HepG2 (cell line): ENCODE data around the gene NAGS. TPM values are rescaled to one million over a fixed set of nuclear protein-coding genes. Genes with fewer than 3 reads are reported as not detected.

ENCODE experiments used
- ATAC-seq: fragments of 200-7000 bp; cut with Tn5 transposase; 3 replicates; pipeline ENCODE4 v1.9.1; 2020; ENCODE audit warnings: mild to moderate bottlenecking, moderate library complexity
- BruUV-seq: library from RNA; stranded (reverse); fragments of 400-500 nt; replicated peaks from 2 replicates; lab custom pipeline; 2021; lab: Mats Ljungman, UMichigan
- CTCF ChIA-PET: fragments of 300-600 bp; formaldehyde crosslinking; extraction: SDS; loops from one replicate; lab custom pipeline; 2021; ENCODE audit warnings: low total read pairs, inconsistent platforms, low intra/inter-chr PET ratio; lab: Yijun Ruan, JAX
- POLR2A ChIA-PET: fragments of 350-600 bp; sonication (Branson Sonifier 250); formaldehyde crosslinking; loops from one replicate; lab custom pipeline; 2020; ENCODE audit warnings: antibody characterized with exemption, inconsistent platforms; lab: Yijun Ruan, JAX
- DNase-seq: peaks from one replicate; pipeline ENCODE4 v3.0.0-alpha.2; 2015; ENCODE audit warnings: low spot score
- FAIRE-seq: peaks from 3 replicates; lab custom pipeline; 2011; peaks lifted over from hg19 to GRCh38; lab: Jason Lieb, UNC
- H2AFZ ChIP-seq: one replicate; pipeline ENCODE4 v1.6.1; 2011; ENCODE audit warnings: low read length, inconsistent platforms
- H3K27ac ChIP-seq: fragments of 300-600 bp; 3 replicates; pipeline ENCODE4 v1.8.0; 2011; ENCODE audit warnings: mixed run types, mild to moderate bottlenecking, mixed read lengths, low read length, inconsistent platforms; ENCODE audit not compliant: insufficient read depth; ENCODE audit errors: extremely low read length
- H3K27me3 ChIP-seq, 2 experiments: fragments of 200-600 bp in 1 of 2; 2 replicates in 1 of 2; 3 replicates in 1 of 2; pipeline versions ENCODE4 v1.6.0 to v1.8.0; 2011; ENCODE audit warnings: low read length in 2 of 2, mild to moderate bottlenecking in 2 of 2, moderate library complexity in 2 of 2, inconsistent platforms in 1 of 2; ENCODE audit not compliant: insufficient read depth in 2 of 2, control insufficient read depth in 1 of 2
- H3K36me3 ChIP-seq, 2 experiments: fragments of 200-600 bp in 1 of 2; replicated peaks in 1 of 2; 2 replicates in 1 of 2; 3 replicates in 1 of 2; pipeline versions ENCODE4 v1.5.1 to v1.8.0; 2011; ENCODE audit warnings: low read length in 2 of 2, inconsistent platforms in 1 of 2; ENCODE audit not compliant: insufficient read depth in 2 of 2, control insufficient read depth in 1 of 2
- H3K4me1 ChIP-seq: 2 replicates; pipeline ENCODE4 v1.5.1; 2012; ENCODE audit warnings: low read length, inconsistent platforms; ENCODE audit not compliant: insufficient read depth
- H3K4me2 ChIP-seq: 2 replicates; pipeline ENCODE4 v1.6.0; 2011; ENCODE audit warnings: low read depth, low read length, inconsistent platforms
- H3K4me3 ChIP-seq, 3 experiments: fragments of 200-600 bp in 1 of 3; sonication (generic), shearing (Covaris generic) in 1 of 3; replicated peaks in 1 of 3; 2 replicates each; pipeline ENCODE4 v1.5.1; 2011 to 2016; ENCODE audit warnings: low read length in 3 of 3, inconsistent platforms in 2 of 3, low read depth in 2 of 3, mild to moderate bottlenecking in 2 of 3, control low read depth in 1 of 3, mixed read lengths in 1 of 3; ENCODE audit not compliant: insufficient read depth in 1 of 3
- H3K79me2 ChIP-seq: one replicate; pipeline ENCODE4 v1.6.1; 2011; ENCODE audit warnings: low read length, inconsistent platforms; ENCODE audit not compliant: insufficient read depth
- H3K9ac ChIP-seq: 2 replicates; pipeline ENCODE4 v1.6.0; 2011; ENCODE audit warnings: mild to moderate bottlenecking, low read depth, low read length, inconsistent platforms; ENCODE audit not compliant: insufficient read depth
- H3K9me3 ChIP-seq: 2 replicates; pipeline ENCODE4 v1.5.1; 2012; ENCODE audit warnings: mild to moderate bottlenecking, low read length
- H4K20me1 ChIP-seq: 2 replicates; pipeline ENCODE4 v1.6.0; 2011; ENCODE audit warnings: inconsistent platforms, mild to moderate bottlenecking, low read length, moderate library complexity; ENCODE audit not compliant: insufficient read depth
- FOXP1 ChIP-seq, 2 experiments: fragments of 450-650 bp in 1 of 2; IDR thresholded peaks; 2 replicates each; pipeline ENCODE4 v1.6.1; 2017 to 2018; ENCODE audit warnings: antibody characterized with exemption in 1 of 2
- HIC2 ChIP-seq: sonication (generic); formaldehyde crosslinking; IDR thresholded peaks from 2 replicates; pipeline ENCODE4 v1.9.0; 2022; ENCODE audit warnings: low read depth, missing genetic modification reagents
- HNF1B ChIP-seq: sonication (generic); formaldehyde crosslinking; IDR thresholded peaks from 2 replicates; pipeline ENCODE4 v1.5.1; 2020; ENCODE audit warnings: mild to moderate bottlenecking, moderate library complexity, missing genetic modification reagents
- PHF5A ChIP-seq: IDR thresholded peaks from one replicate; pipeline ENCODE4 v1.6.1; 2018; ENCODE audit warnings: low read depth, missing genetic modification reagents; ENCODE audit not compliant: unreplicated experiment
- SNAPC2 ChIP-seq: sonication (generic); formaldehyde crosslinking; IDR thresholded peaks from 2 replicates; pipeline ENCODE4 v1.8.1; 2022; ENCODE audit warnings: mild to moderate bottlenecking, missing genetic modification reagents
- ZFP36L1 ChIP-seq: sonication (generic); formaldehyde crosslinking; IDR thresholded peaks from 2 replicates; pipeline ENCODE4 v1.8.0; 2022; ENCODE audit warnings: mild to moderate bottlenecking, missing genetic modification reagents, moderate library complexity
- ZNF296 ChIP-seq: sonication (generic); formaldehyde crosslinking; conservative IDR thresholded peaks from 2 replicates; pipeline ENCODE4 v1.5.0; 2020; ENCODE audit warnings: mild to moderate bottlenecking, missing genetic modification reagents
- ZNF382 ChIP-seq: sonication (generic); formaldehyde crosslinking; IDR thresholded peaks from 2 replicates; pipeline ENCODE4 v1.5.0; 2020; ENCODE audit warnings: missing genetic modification reagents, mild to moderate bottlenecking, borderline replicate concordance
- ZNF552 ChIP-seq: sonication (generic); formaldehyde crosslinking; IDR thresholded peaks from 2 replicates; pipeline ENCODE4 v1.9.0; 2022; ENCODE audit warnings: missing genetic modification reagents, mild to moderate bottlenecking, borderline replicate concordance
- ZNF790 ChIP-seq: sonication (generic); formaldehyde crosslinking; IDR thresholded peaks from 2 replicates; pipeline ENCODE4 v1.8.0; 2022; ENCODE audit warnings: missing genetic modification reagents, mild to moderate bottlenecking, borderline replicate concordance
- WGBS: methylation state at CpG from one replicate; pipeline ENCODE4 v1.1.6; 2017; ENCODE audit warnings: low lambda C conversion rate; 5-methylcytosine and 5-hydroxymethylcytosine counted together
- in situ Hi-C: cut with HindIII; loops from 2 replicates; pipeline ENCODE4 v1.10.0; 2017; ENCODE audit warnings: low pct_unique_long_range_greater_than_20kb; ENCODE audit not compliant: extremely low pct_ligation_motif_present
- intact Hi-C: fragments of 100-400 bp; cut with micrococcal nuclease; formaldehyde crosslinking; loops from one replicate; pipeline ENCODE4 v1.10.0; 2022; ENCODE audit not compliant: unreplicated experiment
- polyA plus RNA-seq, 8 experiments: library from polyadenylated mRNA; depleted of rRNA in 3 of 8; stranded (reverse) in 7 of 8; unstranded in 1 of 8; fragments of >200 nt; fragmentation: Illumina TruSeq in 4 of 8; extraction: Trizol in 4 of 8; gene quantifications; 2 replicates each; pipeline versions ENCODE4 v1.2.1 to v1.2.3, GENCODE V29; 2011 to 2016; ENCODE audit warnings: low read depth in 4 of 8, missing spikeins in 1 of 8, mixed read lengths in 1 of 8; ENCODE audit not compliant: insufficient read depth in 1 of 8
- total RNA-seq, 5 experiments: library from RNA; depleted of rRNA; stranded (reverse); fragments of >200 nt; fragmentation: Illumina TruSeq; extraction: Trizol; gene quantifications; 2 replicates each; pipeline ENCODE4 v1.2.3, GENCODE V29; 2016; ENCODE audit warnings: low read depth in 1 of 5

Gene NAGS
- total and polyA plus RNA-seq, 2 of the 13 experiments (the other 11 are each of a cell fraction or from before 2014, with no cell fraction given) = 4.3 to 5.1 TPM

GRCh38 chr17:43983196-43983514, 21.3 kb upstream of the NAGS start:
- TF ChIP-seq PHF5A (no peak), SNAPC2 (CRISPR knock-in tag) (0 out of 2 replicates have a peak, but pooled peaks have one; percentile 14), FOXP1 (IDR thresholded peaks at IDR 0.05) (no peak), FOXP1 (CRISPR knock-in tag; IDR thresholded peaks at IDR 0.05) (0 out of 2 replicates have a peak, but pooled peaks have one; percentile 12), ZNF790 (peak; percentile 18; the same call in 1 of the 2 replicates), ZFP36L1 (CRISPR knock-in tag) (no peak), ZNF296 (CRISPR knock-in tag) (0 out of 2 replicates have a peak, but pooled peaks have one; percentile 0)
- ChIA-PET CTCF (interaction anchor here (1.1 kb wide), 1 partner anchor 39 kb away, joined by 4 read pairs; no protein-coding TSS in a partner anchor), POLR2A (interaction anchor here (1.2 to 2.2 kb wide), 3 partner anchors 9 to 19 kb away, joined by 5 to 15 read pairs (median 5); no protein-coding TSS in a partner anchor)
- no TSS peak for BruUV-seq
- Histone ChIP-seq H3K4me2 (peak overlapping the region; percentile 86), H3K9me3 (no peaks in the 10 kb centered on the region), H3K27ac (no peak overlapping the region), H3K9ac (peak overlapping the region; percentile 1; the same call in 1 of the 2 replicates), H3K36me3 (no peaks in the 10 kb centered on the region), H4K20me1 (no peaks in the 10 kb centered on the region), H2AFZ (no peak overlapping the region), H3K4me3 (peak overlapping the region in 2 of 3 experiments; percentile 51 to 72; a peak in 2 of 6 replicates), H3K4me1 (peaks cover 23% of the 10 kb centered on the region), H3K79me2 (no peaks in the 10 kb centered on the region), H3K27me3 (peaks cover 8 to 80% of the 10 kb centered on the region in 2 experiments)
- FAIRE-seq = no peak
- in situ Hi-C loops = no loop called here
- DNase-seq = no peak
- intact Hi-C loops = no loop called here
- ATAC-seq = no peak
- 6% methylated on average over 5 of the region's 5 CpGs for WGBS

- Histone ChIP-seq H3K9ac (peak overlapping the region; percentile 42; the same call in 1 of the 2 replicates), H3K36me3 (no peaks in the 10 kb centered on the region), H3K27me3 (peaks cover 6 to 79% of the 10 kb centered on the region in 2 experiments), H3K4me3 (peak overlapping the region; percentile 41 to 72 (median 51)), H2AFZ (no peak overlapping the region), H3K27ac (no peak overlapping the region), H4K20me1 (no peaks in the 10 kb centered on the region), H3K9me3 (no peaks in the 10 kb centered on the region), H3K4me2 (peak overlapping the region; percentile 86), H3K79me2 (no peaks in the 10 kb centered on the region), H3K4me1 (peaks cover 23% of the 10 kb centered on the region)
- 2% methylated on average over 20 of the region's 78 CpGs for WGBS
- intact Hi-C loops (no loop called here), in situ Hi-C loops (no loop called here)
- no TSS peak for BruUV-seq
- peak; percentile 67 for DNase-seq
- peak; percentile 93 for ATAC-seq
- no peak for FAIRE-seq
- CTCF ChIA-PET = interaction anchor here (1.1 kb wide), 1 partner anchor 40 kb away, joined by 4 read pairs; no protein-coding TSS in a partner anchor
- POLR2A ChIA-PET = interaction anchor here (1.2 to 2.2 kb wide), 3 partner anchors 10 to 18 kb away, joined by 5 to 15 read pairs (median 5); no protein-coding TSS in a partner anchor
- TF ChIP-seq ZNF382 (CRISPR knock-in tag) = no peak
- TF ChIP-seq HNF1B (CRISPR knock-in tag) = peak; percentile 91
- TF ChIP-seq ZNF552 (CRISPR knock-in tag) = peak; percentile 94
- TF ChIP-seq HIC2 (CRISPR knock-in tag) = peak; percentile 75
Observed at GRCh38 chr17:43983515-43984411, 20.7 kb upstream of the NAGS start.
